HepG2 (cell line): ENCODE data around the gene SLIT1. TPM values are rescaled to one million over a fixed set of nuclear protein-coding genes. Genes with fewer than 3 reads are reported as not detected.

Experiments used
- ATAC-seq: fragments of 200-7000 bp; cut with Tn5 transposase; 3 replicates; pipeline ENCODE4 v1.9.1; 2020; ENCODE audit warnings: mild to moderate bottlenecking, moderate library complexity
- BruUV-seq: library from RNA; stranded (reverse); fragments of 400-500 nt; replicated peaks from 2 replicates; lab custom pipeline; 2021; lab: Mats Ljungman, UMichigan
- CTCF ChIA-PET: fragments of 300-600 bp; formaldehyde crosslinking; extraction: SDS; loops from one replicate; lab custom pipeline; 2021; ENCODE audit warnings: low total read pairs, inconsistent platforms, low intra/inter-chr PET ratio; lab: Yijun Ruan, JAX
- POLR2A ChIA-PET: fragments of 350-600 bp; sonication (Branson Sonifier 250); formaldehyde crosslinking; loops from one replicate; lab custom pipeline; 2020; ENCODE audit warnings: antibody characterized with exemption, inconsistent platforms; lab: Yijun Ruan, JAX
- DNase-seq: peaks from one replicate; pipeline ENCODE4 v3.0.0-alpha.2; 2015; ENCODE audit warnings: low spot score
- FAIRE-seq: peaks from 3 replicates; lab custom pipeline; 2011; peaks lifted over from hg19 to GRCh38; lab: Jason Lieb, UNC
- H2AFZ ChIP-seq: one replicate; pipeline ENCODE4 v1.6.1; 2011; ENCODE audit warnings: low read length, inconsistent platforms
- H3K27ac ChIP-seq: fragments of 300-600 bp; 3 replicates; pipeline ENCODE4 v1.8.0; 2011; ENCODE audit warnings: mixed run types, mild to moderate bottlenecking, mixed read lengths, low read length, inconsistent platforms; ENCODE audit not compliant: insufficient read depth; ENCODE audit errors: extremely low read length
- H3K27me3 ChIP-seq, 2 experiments: fragments of 200-600 bp in 1 of 2; 2 replicates in 1 of 2; 3 replicates in 1 of 2; pipeline versions ENCODE4 v1.6.0 to v1.8.0; 2011; ENCODE audit warnings: low read length in 2 of 2, mild to moderate bottlenecking in 2 of 2, moderate library complexity in 2 of 2, inconsistent platforms in 1 of 2; ENCODE audit not compliant: insufficient read depth in 2 of 2, control insufficient read depth in 1 of 2
- H3K36me3 ChIP-seq, 2 experiments: fragments of 200-600 bp in 1 of 2; replicated peaks in 1 of 2; 2 replicates in 1 of 2; 3 replicates in 1 of 2; pipeline versions ENCODE4 v1.5.1 to v1.8.0; 2011; ENCODE audit warnings: low read length in 2 of 2, inconsistent platforms in 1 of 2; ENCODE audit not compliant: insufficient read depth in 2 of 2, control insufficient read depth in 1 of 2
- H3K4me1 ChIP-seq: 2 replicates; pipeline ENCODE4 v1.5.1; 2012; ENCODE audit warnings: low read length, inconsistent platforms; ENCODE audit not compliant: insufficient read depth
- H3K4me2 ChIP-seq: 2 replicates; pipeline ENCODE4 v1.6.0; 2011; ENCODE audit warnings: low read depth, low read length, inconsistent platforms
- H3K4me3 ChIP-seq, 3 experiments: fragments of 200-600 bp in 1 of 3; sonication (generic), shearing (Covaris generic) in 1 of 3; replicated peaks in 1 of 3; 2 replicates each; pipeline ENCODE4 v1.5.1; 2011 to 2016; ENCODE audit warnings: low read length in 3 of 3, inconsistent platforms in 2 of 3, low read depth in 2 of 3, mild to moderate bottlenecking in 2 of 3, control low read depth in 1 of 3, mixed read lengths in 1 of 3; ENCODE audit not compliant: insufficient read depth in 1 of 3
- H3K79me2 ChIP-seq: one replicate; pipeline ENCODE4 v1.6.1; 2011; ENCODE audit warnings: low read length, inconsistent platforms; ENCODE audit not compliant: insufficient read depth
- H3K9ac ChIP-seq: 2 replicates; pipeline ENCODE4 v1.6.0; 2011; ENCODE audit warnings: mild to moderate bottlenecking, low read depth, low read length, inconsistent platforms; ENCODE audit not compliant: insufficient read depth
- H3K9me3 ChIP-seq: 2 replicates; pipeline ENCODE4 v1.5.1; 2012; ENCODE audit warnings: mild to moderate bottlenecking, low read length
- H4K20me1 ChIP-seq: 2 replicates; pipeline ENCODE4 v1.6.0; 2011; ENCODE audit warnings: inconsistent platforms, mild to moderate bottlenecking, low read length, moderate library complexity; ENCODE audit not compliant: insufficient read depth
- E2F5 ChIP-seq: sonication (generic); formaldehyde crosslinking; conservative IDR thresholded peaks from 2 replicates; pipeline ENCODE4 v1.4.0; 2020; ENCODE audit warnings: missing genetic modification reagents
- KAT8 ChIP-seq: IDR thresholded peaks from 2 replicates; pipeline ENCODE4 v1.6.1; 2016; ENCODE audit warnings: missing genetic modification reagents, missing compliant biosample characterization
- KDM2A ChIP-seq: sonication (generic); formaldehyde crosslinking; IDR thresholded peaks from 2 replicates; pipeline ENCODE4 v1.4.0; 2020; ENCODE audit warnings: low read depth, missing genetic modification reagents, borderline replicate concordance
- MIER2 ChIP-seq: IDR thresholded peaks from 2 replicates; pipeline ENCODE4 v1.6.1; 2016; ENCODE audit warnings: missing biosample characterization, missing genetic modification reagents
- MIXL1 ChIP-seq: IDR thresholded peaks from 2 replicates; pipeline ENCODE4 v1.6.1; 2016
- NFIB ChIP-seq: sonication (generic); formaldehyde crosslinking; IDR thresholded peaks from 2 replicates; pipeline ENCODE4 v1.9.0; 2021; ENCODE audit warnings: missing genetic modification reagents, mild to moderate bottlenecking, borderline replicate concordance
- NR2F2 ChIP-seq: IDR thresholded peaks from 2 replicates; pipeline ENCODE4 v1.6.1; 2012; ENCODE audit warnings: low read depth, inconsistent platforms, borderline replicate concordance
- PRDM4 ChIP-seq: sonication (generic); formaldehyde crosslinking; IDR thresholded peaks from 2 replicates; pipeline ENCODE4 v1.9.0; 2021; ENCODE audit warnings: missing genetic modification reagents, borderline replicate concordance
- RAD21 ChIP-seq: fragments of 450-650 bp; formaldehyde crosslinking; IDR thresholded peaks from 2 replicates; pipeline ENCODE4 v1.5.0; 2020; ENCODE audit warnings: mild to moderate bottlenecking
- SMC3 ChIP-seq: IDR thresholded peaks from 2 replicates; pipeline ENCODE4 v1.6.1; 2011; ENCODE audit warnings: low read length, improper control_type of control experiment
- ZBTB1 ChIP-seq: sonication (generic); formaldehyde crosslinking; IDR thresholded peaks from 2 replicates; pipeline ENCODE4 v1.4.0; 2020; ENCODE audit warnings: missing genetic modification reagents, borderline replicate concordance
- ZKSCAN8 ChIP-seq: IDR thresholded peaks from 2 replicates; pipeline ENCODE4 v1.6.1; 2016; ENCODE audit warnings: borderline replicate concordance, missing genetic modification reagents, missing compliant biosample characterization
- ZNF276 ChIP-seq: sonication (generic); formaldehyde crosslinking; IDR thresholded peaks from 2 replicates; pipeline ENCODE4 v1.4.0; 2020; ENCODE audit warnings: mild to moderate bottlenecking, low read depth, missing genetic modification reagents
- ZNF367 ChIP-seq: sonication (generic); formaldehyde crosslinking; IDR thresholded peaks from 2 replicates; pipeline ENCODE4 v1.4.0; 2020; ENCODE audit warnings: missing genetic modification reagents, borderline replicate concordance
- ZNF468 ChIP-seq: sonication (generic); formaldehyde crosslinking; IDR thresholded peaks from 2 replicates; pipeline ENCODE4 v1.8.0; 2022; ENCODE audit warnings: mild to moderate bottlenecking, moderate library complexity, missing genetic modification reagents
- WGBS: methylation state at CpG from one replicate; pipeline ENCODE4 v1.1.6; 2017; ENCODE audit warnings: low lambda C conversion rate; 5-methylcytosine and 5-hydroxymethylcytosine counted together
- in situ Hi-C: cut with HindIII; loops from 2 replicates; pipeline ENCODE4 v1.10.0; 2017; ENCODE audit warnings: low pct_unique_long_range_greater_than_20kb; ENCODE audit not compliant: extremely low pct_ligation_motif_present
- intact Hi-C: fragments of 100-400 bp; cut with micrococcal nuclease; formaldehyde crosslinking; loops from one replicate; pipeline ENCODE4 v1.10.0; 2022; ENCODE audit not compliant: unreplicated experiment
- polyA plus RNA-seq, 8 experiments: library from polyadenylated mRNA; depleted of rRNA in 3 of 8; stranded (reverse) in 7 of 8; unstranded in 1 of 8; fragments of >200 nt; fragmentation: Illumina TruSeq in 4 of 8; extraction: Trizol in 4 of 8; gene quantifications; 2 replicates each; pipeline versions ENCODE4 v1.2.1 to v1.2.3, GENCODE V29; 2011 to 2016; ENCODE audit warnings: low read depth in 4 of 8, missing spikeins in 1 of 8, mixed read lengths in 1 of 8; ENCODE audit not compliant: insufficient read depth in 1 of 8
- total RNA-seq, 5 experiments: library from RNA; depleted of rRNA; stranded (reverse); fragments of >200 nt; fragmentation: Illumina TruSeq; extraction: Trizol; gene quantifications; 2 replicates each; pipeline ENCODE4 v1.2.3, GENCODE V29; 2016; ENCODE audit warnings: low read depth in 1 of 5
- TF ChIP-seq, protein P1 (sequence below): sonication (generic); formaldehyde crosslinking; IDR thresholded peaks from 2 replicates; pipeline ENCODE4 v1.4.0; 2020; ENCODE audit warnings: missing genetic modification reagents

SLIT1 gene
- total and polyA plus RNA-seq, 2 of the 13 experiments (the other 11 are each of a cell fraction or from before 2014, with no cell fraction given): 0.09 to 0.33 TPM

- peak; percentile 88 for FAIRE-seq
- peak; percentile 79 for ATAC-seq
- no peaks in the 10 kb centered on the region for H4K20me1 ChIP-seq
- H3K9ac ChIP-seq: no peak overlapping the region
- H3K27me3 ChIP-seq: peaks cover 12 to 64% of the 10 kb centered on the region in 2 experiments; a peak in 4 of 5 replicates
- no peak overlapping the region for H3K4me2 ChIP-seq
- ChIA-PET CTCF (interaction anchor here (0.6 to 4.7 kb wide), 8 partner anchors 9 to 161 kb away, joined by 3 to 56 read pairs (median 6); no protein-coding TSS in a partner anchor), POLR2A (no interaction called here)
- H2AFZ ChIP-seq: no peak overlapping the region
- no peaks in the 10 kb centered on the region for H3K9me3 ChIP-seq
- no peak overlapping the region for H3K4me3 ChIP-seq
- no peaks in the 10 kb centered on the region for H3K79me2 ChIP-seq
- no peak overlapping the region for H3K27ac ChIP-seq
- H3K36me3 ChIP-seq: no peaks in the 10 kb centered on the region
- in situ Hi-C loops: loop anchor here (5.0 kb wide), 1 partner anchor 134 kb away; no protein-coding TSS in a partner anchor
- no TSS peak for BruUV-seq
- intact Hi-C loops: loop anchor here (1.0 to 2.0 kb wide), 2 partner anchors 137 to 162 kb away; no protein-coding TSS in a partner anchor
- peak; percentile 55 for DNase-seq
- no peaks in the 10 kb centered on the region for H3K4me1 ChIP-seq
- WGBS: 8% methylated on average over 18 of the region's 21 CpGs
- no peak for TF ChIP-seq E2F5 (CRISPR knock-in tag)
- TF ChIP-seq MIER2 (CRISPR knock-in tag): 0 out of 2 replicates have a peak, but pooled peaks have one; percentile 18
- no peak for TF ChIP-seq KAT8 (CRISPR knock-in tag)
- no peak for TF ChIP-seq ZNF468 (CRISPR knock-in tag)
- no peak for TF ChIP-seq ZBTB1 (CRISPR knock-in tag)
- TF ChIP-seq NFIB (CRISPR knock-in tag): no peak
- TF ChIP-seq ZNF276 (CRISPR knock-in tag): no peak
- TF ChIP-seq ZKSCAN8: no peak
- no peak for TF ChIP-seq NR2F2
- TF ChIP-seq PRDM4 (CRISPR knock-in tag): no peak
- TF ChIP-seq RAD21 (CRISPR knock-in tag): peak; percentile 80
- TF ChIP-seq, protein P1, sequence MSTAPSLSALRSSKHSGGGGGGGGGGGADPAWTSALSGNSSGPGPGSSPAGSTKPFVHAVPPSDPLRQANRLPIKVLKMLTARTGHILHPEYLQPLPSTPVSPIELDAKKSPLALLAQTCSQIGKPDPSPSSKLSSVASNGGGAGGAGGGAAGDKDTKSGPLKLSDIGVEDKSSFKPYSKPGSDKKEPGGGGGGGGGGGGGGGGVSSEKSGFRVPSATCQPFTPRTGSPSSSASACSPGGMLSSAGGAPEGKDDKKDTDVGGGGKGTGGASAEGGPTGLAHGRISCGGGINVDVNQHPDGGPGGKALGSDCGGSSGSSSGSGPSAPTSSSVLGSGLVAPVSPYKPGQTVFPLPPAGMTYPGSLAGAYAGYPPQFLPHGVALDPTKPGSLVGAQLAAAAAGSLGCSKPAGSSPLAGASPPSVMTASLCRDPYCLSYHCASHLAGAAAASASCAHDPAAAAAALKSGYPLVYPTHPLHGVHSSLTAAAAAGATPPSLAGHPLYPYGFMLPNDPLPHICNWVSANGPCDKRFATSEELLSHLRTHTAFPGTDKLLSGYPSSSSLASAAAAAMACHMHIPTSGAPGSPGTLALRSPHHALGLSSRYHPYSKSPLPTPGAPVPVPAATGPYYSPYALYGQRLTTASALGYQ (CRISPR knock-in tag): no peak
- no peak for TF ChIP-seq ZNF367 (CRISPR knock-in tag)
- peak; percentile 40; the same call in 1 of the 2 replicates for TF ChIP-seq KDM2A (CRISPR knock-in tag)
- peak; percentile 89 for TF ChIP-seq SMC3
- 0 out of 2 replicates have a peak, but pooled peaks have one; percentile 34 for TF ChIP-seq MIXL1
Measured at GRCh38 chr10:97072851-97073665, 112.7 kb downstream of the SLIT1 start.
